Skeletal muscle tissue (tissue), 4 donors: ENCODE measurements around the gene UBE2G2. TPM values are rescaled to one million over a fixed set of nuclear protein-coding genes. Genes with fewer than 3 reads are reported as not detected.
A peak's percentile ranks its signal among the peaks of the same experiment; 100 is the strongest.
"Not testable (repeated sequence)": the region's sequence is repeated elsewhere in the genome, so short reads cannot be mapped to it uniquely, and the experiment has no call there.

Experiments
- H3K27ac ChIP-seq: one replicate; pipeline ENCODE4 v1.7.0; 2013; ENCODE audit warnings: mild to moderate bottlenecking, low read depth, low read length, inconsistent platforms
- H3K27me3 ChIP-seq, 3 donors: one replicate each; pipeline ENCODE4 v1.7.0; 2013; ENCODE audit warnings: low read length in 3 of 3; ENCODE audit not compliant: control insufficient read depth in 3 of 3, insufficient read depth in 3 of 3
- H3K36me3 ChIP-seq, 3 donors: one replicate each; pipeline ENCODE4 v1.7.0; 2013; ENCODE audit warnings: low read length in 3 of 3; ENCODE audit not compliant: control insufficient read depth in 3 of 3, insufficient read depth in 3 of 3
- H3K4me1 ChIP-seq, 3 donors: one replicate each; pipeline ENCODE4 v1.7.0; 2013; ENCODE audit warnings: low read length in 3 of 3, mild to moderate bottlenecking in 3 of 3; ENCODE audit not compliant: control insufficient read depth in 3 of 3, insufficient read depth in 3 of 3
- H3K4me3 ChIP-seq, 3 donors: one replicate each; pipeline ENCODE4 v1.7.0; 2013; ENCODE audit warnings: low read length in 3 of 3
- H3K9ac ChIP-seq, 3 donors: one replicate each; pipeline ENCODE4 v1.7.0; 2013; ENCODE audit warnings: low read length in 3 of 3, mild to moderate bottlenecking in 3 of 3, moderate library complexity in 2 of 3, low read depth in 1 of 3
- H3K9me3 ChIP-seq, 3 donors: one replicate each; pipeline ENCODE4 v1.7.0; 2013; ENCODE audit warnings: low read length in 3 of 3; ENCODE audit not compliant: control insufficient read depth in 3 of 3
- total RNA-seq: library from RNA; depleted of rRNA; stranded (reverse); fragments of >200 nt; gene quantifications from one replicate; pipeline ENCODE4 v1.2.3, GENCODE V29; 2014
- donor health status: Osteomylitis.

UBE2G2 gene
- total RNA-seq, 1 donor from 2014 or later = 60.5 TPM

DNA sequence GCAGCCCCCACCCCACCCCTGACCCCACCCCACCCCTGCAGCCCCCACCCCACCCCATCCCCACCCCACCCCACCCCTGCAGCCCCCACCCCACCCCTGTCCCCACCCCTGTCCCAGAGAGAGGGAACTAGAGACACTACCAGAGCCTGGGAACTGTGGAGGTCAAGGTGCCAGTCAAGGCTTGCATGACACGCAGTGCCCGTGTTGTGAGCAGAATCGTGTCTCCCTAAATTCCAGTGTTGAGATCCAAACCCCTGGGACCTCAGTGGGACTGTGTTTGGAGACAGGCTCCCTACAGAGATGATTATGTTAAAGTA, 34.7 kb upstream of the UBE2G2 start:
- Histone ChIP-seq H3K9me3 (no peaks in the 10 kb centered on the region), H3K27ac (no peak overlapping the region), H3K4me1 (peaks cover 4 to 14% (median 7%) of the 10 kb centered on the region in 3 donors), H3K4me3 (peak overlapping the region in 1 of 3 donors; percentile 29), H3K36me3 (no peaks in the 10 kb centered on the region), H3K27me3 (peaks cover 3 to 8% (median 7%) of the 10 kb centered on the region in 3 donors), H3K9ac (peak overlapping the region in 1 of 3 donors; percentile 54)

- no peaks in the 10 kb centered on the region for H3K9me3 ChIP-seq
- H3K4me3 ChIP-seq = no peak overlapping the region
- H3K27me3 ChIP-seq = peaks cover 3 to 8% (median 7%) of the 10 kb centered on the region in 3 donors
- peaks cover 4 to 14% (median 7%) of the 10 kb centered on the region in 3 donors for H3K4me1 ChIP-seq
- no peak overlapping the region for H3K9ac ChIP-seq
- H3K36me3 ChIP-seq = no peaks in the 10 kb centered on the region
- no peak overlapping the region for H3K27ac ChIP-seq
Measured at GRCh38 chr21:44835647-44835973, 34.0 kb upstream of the UBE2G2 start.

DNA sequence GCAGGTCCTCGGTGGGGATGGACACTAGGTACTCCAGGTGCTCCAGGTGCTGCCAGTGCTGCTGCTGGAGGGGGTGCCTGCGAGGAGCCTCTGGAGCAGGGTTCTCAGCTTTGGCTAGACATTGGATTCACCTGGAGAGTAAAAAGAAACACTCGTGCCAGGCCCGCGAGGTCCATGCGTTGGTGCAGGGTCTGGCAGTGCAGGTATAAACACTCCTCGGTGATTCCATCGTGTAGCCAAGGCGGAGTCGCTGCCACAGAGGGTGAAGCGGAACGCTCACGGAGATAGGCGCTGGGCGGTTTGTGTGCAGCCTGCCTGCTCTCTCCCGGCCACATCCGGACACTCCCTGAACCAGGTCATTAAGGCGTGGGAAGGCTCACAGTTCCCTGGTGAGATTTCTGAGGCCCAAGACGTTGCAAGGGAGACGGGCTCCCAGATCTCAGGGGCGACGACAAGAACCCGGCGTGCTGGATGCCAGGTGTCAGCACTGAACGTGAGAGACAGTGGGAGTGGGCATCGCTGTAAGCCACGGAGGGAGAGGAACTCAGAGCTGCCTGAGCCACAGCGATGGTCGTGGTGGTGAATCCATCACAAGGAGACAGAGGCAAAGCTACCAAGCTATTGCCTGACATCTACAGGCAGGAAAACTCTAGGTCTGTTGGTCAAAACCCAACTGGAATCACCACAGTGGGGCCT, 33.5 kb upstream of the UBE2G2 start:
- H3K4me3 ChIP-seq = no peak overlapping the region
- peaks cover 3 to 8% (median 7%) of the 10 kb centered on the region in 3 donors for H3K27me3 ChIP-seq
- H3K36me3 ChIP-seq = no peaks in the 10 kb centered on the region
- H3K27ac ChIP-seq = no peak overlapping the region
- H3K4me1 ChIP-seq = peaks cover 4 to 14% (median 7%) of the 10 kb centered on the region in 3 donors
- H3K9me3 ChIP-seq = no peaks in the 10 kb centered on the region
- H3K9ac ChIP-seq = no peak overlapping the region

DNA sequence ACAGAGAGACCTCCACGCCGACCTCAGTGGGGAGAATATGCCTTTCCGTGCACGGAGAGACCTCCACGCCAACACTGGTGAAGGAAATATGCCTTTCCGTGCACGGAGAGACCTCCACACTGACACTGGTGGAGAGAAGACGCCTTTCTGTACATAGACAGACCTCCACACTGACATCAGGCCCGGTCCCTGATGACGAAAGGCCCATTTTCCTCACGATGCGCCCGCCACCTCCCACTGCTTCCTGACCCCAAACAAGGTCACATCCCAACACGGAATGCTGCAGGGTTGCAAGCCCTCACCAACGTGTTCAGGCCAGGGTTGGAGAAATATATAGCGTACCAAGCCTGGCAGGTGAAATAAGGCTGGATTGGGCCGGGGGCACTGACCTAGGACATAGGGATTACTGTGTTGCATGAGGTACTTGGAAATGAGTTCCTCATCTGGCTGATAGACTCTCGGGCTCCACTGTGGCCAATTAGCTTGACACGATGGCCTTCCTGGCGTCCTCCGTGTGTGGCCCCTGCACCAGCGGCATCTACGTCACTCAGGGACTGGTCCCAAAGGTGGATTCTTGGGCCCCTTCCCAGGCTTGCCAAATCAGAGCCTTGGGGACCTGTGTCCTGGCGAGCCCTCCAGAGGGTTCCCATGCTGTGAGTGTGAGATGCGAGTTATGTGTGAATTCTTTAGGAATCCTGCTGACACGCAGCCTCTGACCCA, 32.8 kb upstream of the UBE2G2 start:
- H3K36me3 ChIP-seq = no peaks in the 10 kb centered on the region
- H3K27me3 ChIP-seq = peaks cover 3 to 8% (median 7%) of the 10 kb centered on the region in 3 donors
- H3K4me3 ChIP-seq = no peak overlapping the region
- H3K9ac ChIP-seq = no peak overlapping the region
- H3K9me3 ChIP-seq = no peaks in the 10 kb centered on the region
- peaks cover 4 to 14% (median 7%) of the 10 kb centered on the region in 3 donors for H3K4me1 ChIP-seq
- H3K27ac ChIP-seq = no peak overlapping the region

DNA sequence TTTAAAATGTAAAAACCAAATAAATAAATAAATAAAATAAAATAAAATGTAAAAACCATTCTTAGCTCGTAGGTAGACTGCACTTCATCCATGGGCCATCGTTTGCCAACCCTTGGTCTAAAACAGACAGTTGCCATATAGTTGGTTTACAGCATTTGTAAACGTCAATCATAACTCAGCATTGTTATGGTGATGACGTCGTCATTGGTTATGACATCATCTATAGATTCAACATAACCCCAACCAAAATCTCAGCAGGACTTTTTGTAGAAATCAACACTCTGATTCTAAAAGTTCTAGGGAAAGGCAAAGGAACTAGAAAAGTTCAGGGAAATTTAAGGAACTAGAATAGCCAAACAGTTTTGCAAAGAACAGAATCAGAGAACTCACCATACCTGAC, 32.0 kb upstream of the UBE2G2 start:
- no peak overlapping the region for H3K27ac ChIP-seq
- H3K9ac ChIP-seq = no peak overlapping the region
- no peaks in the 10 kb centered on the region for H3K36me3 ChIP-seq
- no peak overlapping the region for H3K4me3 ChIP-seq
- H3K9me3 ChIP-seq = peaks cover 0 to 3% (median 0%) of the 10 kb centered on the region in 3 donors
- peaks cover 4 to 14% (median 7%) of the 10 kb centered on the region in 3 donors for H3K4me1 ChIP-seq
- H3K27me3 ChIP-seq = peaks cover 3 to 8% (median 7%) of the 10 kb centered on the region in 3 donors

GRCh38 chr21:44832516-44833255, 31.1 kb upstream of the UBE2G2 start:
- H3K4me1 ChIP-seq = peaks cover 4 to 14% (median 7%) of the 10 kb centered on the region in 3 donors
- H3K4me3 ChIP-seq, H3K9me3 ChIP-seq, H3K27me3 ChIP-seq, H3K9ac ChIP-seq, H3K27ac ChIP-seq, H3K36me3 ChIP-seq: not testable (repeated sequence)

DNA sequence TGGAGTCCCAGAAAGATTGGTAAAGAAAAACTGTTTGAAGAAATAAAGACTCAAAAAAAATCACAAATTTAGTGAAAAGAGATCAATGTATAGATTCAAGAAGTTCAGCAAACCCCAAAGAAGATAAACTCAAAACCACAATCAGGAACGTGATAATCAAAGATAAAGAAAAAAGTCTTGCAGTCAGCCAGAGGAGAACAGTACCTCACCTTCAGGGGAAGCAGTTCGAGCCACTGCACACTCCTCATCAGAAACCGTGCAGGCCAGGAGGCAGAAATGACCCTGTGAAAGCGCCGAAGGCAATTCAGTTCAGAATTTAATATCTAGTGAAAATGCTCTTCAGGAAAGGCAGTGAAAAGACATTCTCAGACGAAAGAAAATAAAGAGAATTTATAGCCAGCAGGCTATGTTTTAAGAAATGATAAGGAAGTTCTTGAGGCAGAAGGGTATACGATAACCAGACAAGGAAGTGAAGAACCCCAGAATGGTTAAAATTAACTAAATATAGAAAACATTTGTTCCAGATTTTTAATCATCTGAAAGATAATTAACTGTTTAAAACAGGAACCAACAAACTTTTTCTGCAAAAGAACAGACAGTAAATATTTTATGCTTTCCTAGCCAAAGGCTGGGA, 29.7 kb upstream of the UBE2G2 start:
- H3K4me1 ChIP-seq = peaks cover under 1 to 5% (median under 1%) of the 10 kb centered on the region in 3 donors
- no peaks in the 10 kb centered on the region for H3K36me3 ChIP-seq
- H3K9ac ChIP-seq = no peak overlapping the region
- peaks cover 6 to 10% (median 8%) of the 10 kb centered on the region in 3 donors for H3K9me3 ChIP-seq
- H3K4me3 ChIP-seq = no peak overlapping the region
- H3K27ac ChIP-seq = no peak overlapping the region
- peaks cover 3 to 7% (median 6%) of the 10 kb centered on the region in 3 donors for H3K27me3 ChIP-seq

- H3K4me3 ChIP-seq = no peak overlapping the region
Measured at GRCh38 chr21:44829507-44830092, 28.0 kb upstream of the UBE2G2 start.

DNA sequence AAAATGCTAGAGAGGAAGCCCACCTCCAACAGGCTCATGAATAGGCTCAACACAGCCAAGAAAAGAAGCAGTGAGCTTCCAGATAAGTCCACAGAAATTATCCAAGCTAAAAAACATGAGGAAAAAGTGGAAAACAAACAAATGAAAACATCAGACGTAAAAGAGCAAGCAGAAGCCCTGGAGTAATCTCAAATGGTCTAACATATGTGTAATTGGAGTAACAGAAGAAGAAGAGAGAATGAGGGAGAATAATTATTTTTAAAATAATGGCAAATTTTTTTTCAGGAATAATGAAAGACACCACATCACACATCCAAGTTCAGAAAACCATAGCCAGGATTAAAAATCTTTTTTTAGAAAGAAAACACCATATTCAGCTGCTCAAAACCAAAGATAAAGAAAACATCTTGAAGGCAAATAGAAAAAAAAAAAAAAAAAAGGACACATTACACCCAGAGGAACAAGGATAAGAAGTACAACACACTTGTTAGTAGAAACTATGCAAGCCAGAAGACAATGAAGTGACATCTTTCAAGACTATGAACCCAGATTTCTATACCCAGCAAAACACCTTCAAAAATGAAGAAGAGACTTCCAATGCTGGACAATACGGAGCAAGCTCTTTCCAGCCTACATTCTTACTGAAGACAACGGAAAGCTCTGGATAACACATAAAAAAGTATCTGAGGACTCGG, 26.9 kb upstream of the UBE2G2 start:
- H3K4me1 ChIP-seq = no peaks in the 10 kb centered on the region
- no peaks in the 10 kb centered on the region for H3K27me3 ChIP-seq
- peaks cover 6 to 10% (median 8%) of the 10 kb centered on the region in 3 donors for H3K9me3 ChIP-seq
- no peak overlapping the region for H3K4me3 ChIP-seq
- H3K9ac ChIP-seq = no peak overlapping the region
- no peaks in the 10 kb centered on the region for H3K36me3 ChIP-seq
- no peak overlapping the region for H3K27ac ChIP-seq

More at GRCh38 chr21:44829507-44830092, 28.0 kb upstream of the UBE2G2 start:
- peaks cover 6 to 10% (median 8%) of the 10 kb centered on the region in 3 donors for H3K9me3 ChIP-seq
- H3K27me3 ChIP-seq = peaks cover 1 to 5% (median 3%) of the 10 kb centered on the region in 3 donors
- no peak overlapping the region for H3K27ac ChIP-seq
- H3K9ac ChIP-seq = no peak overlapping the region
- H3K4me1 ChIP-seq = no peaks in the 10 kb centered on the region
- no peaks in the 10 kb centered on the region for H3K36me3 ChIP-seq
